ENCODE measurements around the gene GRAP2.

- TF ChIP-seq CTCF (IDR thresholded peaks at IDR 0.05) (no peak), POLR2A (IDR thresholded peaks at IDR 0.05) (no peak)
Observed at GRCh38 chr22:39940757-39941305, 39.9 kb downstream of the GRAP2 start.
